GM19372 (cell line): ENCODE results near the gene COL18A1.
"Not testable (repeated sequence)": the region's sequence is repeated elsewhere in the genome, so short reads cannot be mapped to it uniquely, and the experiment has no call there.

ENCODE experiments used
- ATAC-seq: cut with Tn5 transposase; IDR thresholded peaks from one replicate; pipeline ENCODE4 v1.9.1; 2021; ENCODE audit warnings: mild to moderate bottlenecking, low read depth, moderate library complexity; ENCODE audit not compliant: unreplicated experiment

Gene COL18A1

DNA sequence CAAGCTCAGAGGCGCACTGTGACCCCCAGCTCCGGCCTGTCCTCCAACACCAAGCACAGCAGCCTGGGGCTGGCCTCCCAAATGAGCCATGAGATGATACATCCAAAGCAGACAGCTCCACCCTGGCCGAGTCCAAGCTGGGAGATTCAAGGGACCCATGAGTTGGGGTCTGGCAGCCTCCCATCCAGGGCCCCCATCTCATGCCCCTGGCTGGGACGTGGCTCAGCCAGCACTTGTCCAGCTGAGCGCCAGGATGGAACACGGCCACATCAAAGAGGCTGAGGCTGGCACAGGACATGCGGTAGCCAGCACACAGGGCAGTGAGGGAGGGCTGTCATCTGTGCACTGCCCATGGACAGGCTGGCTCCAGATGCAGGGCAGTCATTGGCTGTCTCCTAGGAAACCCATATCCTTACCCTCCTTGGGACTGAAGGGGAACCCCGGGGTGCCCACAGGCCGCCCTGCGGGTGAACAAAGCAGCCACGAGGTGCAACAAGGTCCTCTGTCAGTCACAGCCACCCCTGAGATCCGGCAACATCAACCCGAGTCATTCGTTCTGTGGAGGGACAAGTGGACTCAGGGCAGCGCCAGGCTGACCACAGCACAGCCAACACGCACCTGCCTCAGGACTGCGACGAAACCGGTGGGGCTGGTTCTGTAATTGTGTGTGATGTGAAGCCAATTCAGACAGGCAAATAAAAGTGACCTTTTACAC is 108.2 kb downstream of the COL18A1 start:
- ATAC-seq, result no peak

DNA sequence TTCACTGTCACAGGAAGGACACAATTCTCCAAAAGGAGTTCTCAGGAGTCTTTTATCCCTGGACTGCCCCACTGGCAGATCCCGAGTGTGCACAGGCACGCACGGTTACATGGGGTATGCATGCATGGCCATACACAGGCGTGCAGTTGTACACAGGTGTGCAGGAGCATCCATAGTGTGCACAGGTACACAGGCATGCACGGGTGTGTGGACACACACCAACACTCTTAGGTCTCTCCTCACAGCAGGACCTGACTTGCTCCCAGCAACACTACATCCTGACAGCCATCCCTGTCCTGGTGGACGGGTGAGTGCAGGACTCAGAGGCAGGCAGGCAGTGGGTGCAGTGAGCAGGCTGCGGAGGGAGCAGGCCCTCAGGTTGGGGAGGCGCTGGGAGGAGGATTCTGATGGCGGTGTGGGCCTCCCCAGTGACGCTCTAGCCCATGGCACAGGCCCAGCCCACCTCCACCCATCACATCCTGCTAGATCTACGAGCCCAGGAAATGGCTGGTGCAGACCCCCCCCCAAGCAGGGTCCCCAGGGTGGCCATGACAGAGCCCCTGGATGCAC is 108.9 kb downstream of the COL18A1 start:
- no peak for ATAC-seq

DNA sequence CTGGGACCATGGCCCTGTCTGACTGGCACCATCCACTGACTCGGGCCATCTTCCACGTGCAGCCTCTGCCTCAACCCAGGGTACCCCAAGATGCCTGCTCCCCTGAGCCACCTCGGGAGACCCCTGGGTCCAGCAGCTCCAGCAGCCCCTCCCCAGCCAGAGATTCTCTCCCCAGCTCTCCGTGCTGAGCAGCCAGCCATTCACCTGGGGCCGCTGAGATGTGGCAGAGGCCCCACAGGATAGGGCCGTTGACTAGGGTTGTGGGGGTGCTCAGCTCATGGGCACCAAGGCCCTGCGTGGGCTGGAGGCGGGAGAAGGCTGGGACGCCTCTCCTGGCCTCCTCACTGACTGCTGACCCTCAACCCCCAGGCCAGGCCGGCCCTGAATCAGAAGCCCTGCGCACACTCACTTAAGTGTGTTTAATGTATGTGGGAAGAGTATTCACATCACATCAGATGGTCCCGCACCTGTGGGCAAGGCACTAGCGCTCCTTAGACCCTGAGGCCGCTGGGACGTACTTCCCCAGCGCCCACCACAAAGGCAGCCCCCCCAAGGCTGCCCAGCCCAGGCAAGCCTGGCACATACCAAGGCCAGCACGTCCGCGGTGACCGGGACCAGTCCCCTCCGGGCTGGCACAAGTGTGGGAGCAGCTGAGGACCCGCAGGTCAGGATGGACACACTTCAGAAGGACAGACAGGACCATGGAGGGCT is 109.5 kb downstream of the COL18A1 start:
- no peak for ATAC-seq

DNA sequence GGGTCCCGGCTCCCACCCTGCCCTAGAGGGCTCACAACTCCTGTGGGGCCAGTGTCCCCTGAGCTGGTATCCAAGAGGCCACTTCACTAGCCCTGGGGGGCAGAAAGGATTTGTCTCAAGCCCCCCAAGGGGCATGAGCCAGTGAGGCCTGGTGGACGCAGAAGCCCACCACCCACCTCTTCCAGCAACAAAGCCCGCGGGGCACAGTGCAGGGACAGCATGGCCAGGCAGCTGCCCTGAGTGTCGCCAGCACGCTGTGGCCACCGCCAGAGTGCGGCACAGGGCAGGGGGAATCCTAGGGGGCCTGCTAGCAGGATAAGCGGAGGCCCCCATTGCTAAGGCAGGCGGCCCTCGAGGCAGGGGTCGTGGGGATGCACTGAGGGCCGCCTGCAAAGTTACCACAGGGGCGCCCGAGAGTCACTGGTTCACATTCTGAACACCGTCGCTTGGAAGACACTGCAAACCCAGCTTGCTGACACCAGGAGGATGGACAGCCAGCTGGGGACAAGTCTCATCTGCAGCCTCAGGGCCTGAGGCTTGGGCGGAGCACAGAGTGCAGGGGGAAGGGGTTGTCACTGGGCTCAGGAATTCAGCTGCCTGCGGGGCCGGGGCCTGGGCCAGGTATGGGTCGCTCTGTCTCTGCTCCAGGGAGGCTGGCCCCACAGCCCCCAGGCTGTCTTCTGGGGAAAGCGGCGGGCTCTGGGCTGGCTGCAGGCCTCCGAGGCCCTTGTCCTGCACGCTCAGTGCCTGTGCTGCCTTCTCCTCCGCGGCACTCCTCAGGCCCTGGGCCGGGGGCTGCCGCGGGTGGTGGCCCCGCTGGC is 110.5 kb downstream of the COL18A1 start:
- ATAC-seq, result no peak

GRCh38 chr21:45516071-45516670 is 111.2 kb downstream of the COL18A1 start:
- ATAC-seq, result no peak

GRCh38 chr21:45516671-45517151 is 111.7 kb downstream of the COL18A1 start:
- ATAC-seq, result no peak

GRCh38 chr21:45517249-45518065 is 112.5 kb downstream of the COL18A1 start:
- ATAC-seq, result no peak

GRCh38 chr21:45518742-45519141 is 113.8 kb downstream of the COL18A1 start:
- ATAC-seq, result no peak

GRCh38 chr21:45519182-45519581 is 114.2 kb downstream of the COL18A1 start:
- ATAC-seq, result no peak

DNA sequence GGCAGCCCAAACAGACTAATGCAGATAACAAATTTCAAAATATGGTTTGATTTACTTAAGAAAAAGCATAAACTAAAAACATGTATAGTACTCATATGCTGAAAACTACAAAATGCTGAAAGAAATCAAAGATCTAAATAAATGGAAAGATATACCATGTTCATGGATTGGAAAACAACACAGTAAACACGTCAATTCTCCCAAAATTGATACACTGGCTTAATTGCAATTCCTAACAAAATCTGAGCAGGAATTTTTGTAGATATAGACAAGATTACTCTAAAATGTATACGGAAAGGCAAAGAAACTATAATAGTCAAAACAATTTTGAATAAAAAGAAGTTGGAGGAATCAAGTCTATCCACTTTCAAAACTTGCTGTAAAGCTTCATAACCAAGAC is 116.3 kb downstream of the COL18A1 start:
- ATAC-seq, result no peak

DNA sequence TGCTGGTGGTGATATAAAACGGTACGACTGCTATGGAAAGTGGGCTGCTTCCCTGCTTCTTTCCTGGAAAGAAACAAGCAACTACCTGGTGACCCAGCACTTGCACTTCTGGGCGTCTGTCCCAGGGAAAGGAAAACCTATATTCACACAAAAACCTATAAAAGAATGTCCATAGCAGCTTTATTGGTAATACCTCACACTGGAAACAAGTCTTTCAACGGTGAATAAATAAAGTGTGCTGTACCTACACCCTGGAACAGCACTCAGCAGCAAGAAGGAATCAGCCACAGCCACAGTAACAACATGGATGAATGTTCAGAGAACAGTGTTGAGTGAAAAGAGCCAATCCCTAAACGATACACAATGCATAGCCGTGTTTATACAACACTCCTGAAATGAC is 117.4 kb downstream of the COL18A1 start:
- no peak for ATAC-seq

DNA sequence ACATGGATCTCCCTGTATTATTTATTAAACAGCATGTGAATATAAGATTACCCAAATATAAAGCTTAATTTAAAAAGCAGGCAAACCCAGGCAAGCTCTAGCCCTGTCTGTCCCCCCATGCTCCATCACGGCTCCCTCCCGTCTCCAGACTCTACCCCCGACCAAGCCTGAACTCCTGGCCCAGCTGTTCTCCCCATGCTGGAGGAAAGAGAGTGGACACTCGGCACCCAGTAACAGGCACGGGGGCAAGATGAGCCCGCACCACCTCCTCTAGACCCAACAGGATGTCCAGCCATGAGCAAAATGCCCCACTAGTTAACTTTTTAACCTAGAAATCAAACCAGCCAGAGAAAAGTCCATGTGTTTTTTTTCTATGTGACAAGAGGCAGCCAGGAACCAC is 118.0 kb downstream of the COL18A1 start:
- ATAC-seq, result no peak

- no peak for ATAC-seq
Observed at GRCh38 chr21:45523411-45524101, 118.6 kb downstream of the COL18A1 start.

GRCh38 chr21:45524756-45525152 is 119.8 kb downstream of the COL18A1 start:
- ATAC-seq, result no peak

DNA sequence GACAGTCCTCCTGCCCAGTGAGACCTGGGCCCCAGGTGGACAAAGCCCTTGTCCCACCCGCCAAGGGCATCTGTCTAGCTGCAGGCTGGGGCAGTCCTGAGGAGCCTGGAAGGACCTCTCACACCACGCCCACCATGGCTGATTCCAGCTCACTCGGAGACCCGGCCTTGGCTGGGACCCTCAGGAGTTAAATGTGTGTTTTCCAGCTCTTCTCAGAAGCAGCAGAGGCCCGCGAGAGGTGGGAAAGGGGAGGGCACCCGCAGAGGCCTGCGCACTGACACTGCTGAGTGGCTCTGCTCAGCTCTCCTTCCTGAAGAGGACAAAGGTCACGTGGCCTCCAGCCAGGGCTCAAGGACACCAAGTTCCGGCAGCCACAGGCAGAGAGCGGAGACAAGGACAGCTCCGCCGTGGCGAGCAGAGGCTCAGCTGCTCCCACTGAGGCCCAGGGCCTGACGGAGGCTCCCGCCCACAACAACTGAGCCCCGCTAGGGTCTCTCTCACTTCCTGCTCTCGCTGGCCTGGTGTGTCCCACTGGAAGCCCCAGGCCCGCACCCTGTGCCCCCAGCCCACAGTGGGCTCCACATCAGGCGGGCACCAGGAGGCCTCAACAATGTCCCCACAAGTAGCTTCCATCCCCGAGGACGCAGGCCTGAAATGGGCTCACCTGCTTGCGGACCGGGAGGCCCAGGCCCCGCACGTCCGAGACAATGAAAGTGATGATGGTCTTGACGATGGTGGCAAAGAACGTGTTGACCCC is 120.4 kb downstream of the COL18A1 start:
- no peak for ATAC-seq

GRCh38 chr21:45525910-45526306 is 120.9 kb downstream of the COL18A1 start:
- ATAC-seq, result no peak

DNA sequence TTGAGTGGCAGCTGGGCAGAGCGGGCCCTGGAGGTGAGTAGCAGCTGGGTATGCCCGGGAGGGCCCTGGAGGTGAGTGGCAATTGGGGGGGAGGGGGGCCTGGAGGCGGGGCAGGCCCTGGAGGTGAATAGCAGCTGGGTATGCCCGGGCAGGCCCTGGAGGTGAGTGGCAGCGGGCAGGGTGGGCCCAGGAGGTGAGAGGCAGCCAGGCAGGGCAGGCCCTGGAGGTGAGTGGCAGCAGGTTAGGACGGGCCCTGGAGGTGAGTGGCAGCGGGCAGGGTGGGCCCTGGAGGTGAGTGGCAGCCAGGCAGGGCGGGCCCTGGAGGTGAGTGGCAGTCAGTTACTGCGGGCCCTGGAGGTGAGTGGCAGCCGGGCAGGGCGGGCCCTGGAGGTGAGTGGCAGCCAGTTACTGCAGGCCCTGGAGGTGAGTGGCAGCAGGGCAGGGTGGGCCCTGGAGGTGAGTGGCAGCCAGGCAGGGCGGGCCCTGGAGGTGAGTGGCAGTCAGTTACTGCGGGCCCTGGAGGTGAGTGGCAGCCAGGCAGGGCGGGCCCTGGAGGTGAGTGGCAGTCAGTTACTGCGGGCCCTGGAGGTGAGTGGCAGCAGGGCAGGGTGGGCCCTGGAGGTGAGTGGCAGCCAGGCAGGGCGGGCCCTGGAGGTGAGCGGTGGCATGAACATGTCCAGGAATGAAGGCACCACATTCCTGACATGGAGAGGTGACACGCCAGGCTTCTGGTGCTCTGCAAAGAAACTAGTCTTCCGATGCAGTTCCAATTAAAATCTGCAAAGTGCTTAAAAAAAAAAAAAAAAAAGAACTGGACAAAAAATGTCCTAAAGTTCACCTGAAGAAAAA is 122.4 kb downstream of the COL18A1 start:
- ATAC-seq, result not testable (repeated sequence)
